HG03103 (cell line): ENCODE results near the gene C20orf96.
A peak's percentile ranks its signal among the peaks of the same experiment; 100 is the strongest.
"Not testable (repeated sequence)": the region's sequence is repeated elsewhere in the genome, so short reads cannot be mapped to it uniquely, and the experiment has no call there.

Source experiments
- ATAC-seq: cut with Tn5 transposase; IDR thresholded peaks from one replicate; pipeline ENCODE4 v1.9.1; 2021; ENCODE audit warnings: low read depth; ENCODE audit not compliant: unreplicated experiment

The C20orf96 gene, protein sequence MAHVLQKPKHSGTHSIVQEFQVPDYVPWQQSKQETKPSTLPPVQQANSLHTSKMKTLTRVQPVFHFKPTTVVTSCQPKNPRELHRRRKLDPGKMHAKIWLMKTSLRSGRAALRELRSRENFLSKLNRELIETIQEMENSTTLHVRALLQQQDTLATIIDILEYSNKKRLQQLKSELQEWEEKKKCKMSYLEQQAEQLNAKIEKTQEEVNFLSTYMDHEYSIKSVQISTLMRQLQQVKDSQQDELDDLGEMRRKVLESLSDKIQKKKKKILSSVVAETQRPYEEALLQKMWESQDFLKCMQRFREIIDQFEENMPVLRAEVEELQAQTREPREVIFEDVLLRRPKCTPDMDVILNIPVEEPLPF

DNA sequence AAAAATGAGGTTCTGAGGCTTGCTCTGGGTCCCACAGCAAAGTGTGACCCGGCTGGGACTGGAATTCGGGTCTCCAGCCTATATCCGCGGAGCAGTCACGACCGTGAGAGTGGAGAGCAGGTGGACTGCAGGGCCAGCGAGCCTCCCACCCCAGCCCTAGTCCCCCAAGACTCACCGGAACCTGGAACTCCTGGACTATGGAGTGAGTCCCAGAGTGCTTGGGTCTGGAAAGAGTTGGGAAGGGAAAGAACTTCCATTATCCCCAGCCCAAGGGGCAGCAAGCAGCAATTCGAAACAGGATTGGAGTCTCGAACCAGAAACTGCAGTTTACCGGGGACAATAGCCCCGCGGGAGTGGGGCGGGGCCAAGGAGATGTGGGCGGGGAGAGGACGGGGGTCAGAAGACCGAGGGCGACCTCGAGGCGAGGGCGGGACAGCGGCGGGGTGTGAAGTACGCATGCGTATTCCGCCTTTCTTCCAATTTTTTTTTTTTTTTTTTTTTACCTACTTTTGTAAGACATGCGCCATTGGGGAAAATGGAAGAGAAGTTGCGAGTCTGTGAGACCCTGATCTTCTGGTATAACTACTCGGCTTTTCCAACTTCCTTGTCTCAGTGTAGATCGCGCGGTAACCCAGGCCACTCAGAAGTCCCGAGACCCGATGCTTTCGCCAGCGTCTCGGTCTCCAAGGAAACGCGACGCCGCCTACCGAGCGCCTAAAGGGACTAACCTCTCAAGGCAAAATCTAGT is at the start of gene C20orf96:
Gene C20orf96, minus strand, starts transcription at position 667 of the 748 bp plus-strand sequence. Its CDS starts 140 bp downstream, at position 527.
- peak; percentile 63 for ATAC-seq

DNA sequence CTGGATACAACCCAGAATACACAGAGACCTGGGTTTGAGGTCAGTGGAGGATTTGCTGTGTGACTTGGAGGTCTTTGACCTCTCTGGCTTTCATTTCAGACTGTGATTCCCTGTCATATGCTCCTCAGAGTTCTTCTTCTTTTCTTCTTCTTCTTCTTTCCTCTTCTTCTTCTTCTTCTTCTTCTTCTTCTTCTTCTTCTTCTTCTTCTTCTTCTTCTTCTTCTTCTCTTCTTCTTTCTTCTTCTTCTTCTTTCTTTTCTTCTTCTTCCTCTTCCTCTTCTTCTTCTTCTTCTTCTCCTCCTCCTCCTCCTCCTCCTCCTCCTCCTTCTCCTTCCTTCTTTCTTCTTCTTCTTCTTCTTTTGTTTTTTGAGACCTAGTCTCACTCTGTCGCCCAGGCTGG is 45.5 kb upstream of the C20orf96 start:
- ATAC-seq = not testable (repeated sequence)

- ATAC-seq = no peak
These were observed 44.0 kb upstream of the C20orf96 start for GRCh38 chr20:334578-334977.

- no peak for ATAC-seq
These were observed 39.9 kb upstream of the C20orf96 start for GRCh38 chr20:330233-331149.

DNA sequence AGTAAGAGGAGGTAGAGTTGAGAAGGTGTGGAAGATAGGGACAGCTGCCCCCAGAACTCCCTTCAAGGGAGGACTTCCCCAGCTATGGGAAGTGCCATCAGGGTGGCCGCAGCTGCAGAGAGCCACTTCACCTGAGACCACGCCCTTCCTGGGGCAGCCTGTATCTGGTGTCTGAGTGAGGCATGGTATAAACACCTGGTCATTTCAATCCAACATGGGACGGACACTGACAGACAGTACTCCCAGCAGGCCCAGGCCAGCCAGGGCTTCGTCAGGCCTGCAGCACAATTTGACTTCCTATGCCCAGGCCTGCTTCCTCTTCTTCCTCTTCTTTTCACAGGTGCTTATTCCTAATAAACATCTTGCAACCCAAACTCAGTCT is 39.3 kb upstream of the C20orf96 start:
- ATAC-seq = no peak

- no peak for ATAC-seq
These were observed 38.6 kb upstream of the C20orf96 start for GRCh38 chr20:328975-329695.

- ATAC-seq = no peak
These were observed 37.8 kb upstream of the C20orf96 start for GRCh38 chr20:328027-328974.

- no peak for ATAC-seq
These were observed 36.9 kb upstream of the C20orf96 start for GRCh38 chr20:327186-328026.

DNA sequence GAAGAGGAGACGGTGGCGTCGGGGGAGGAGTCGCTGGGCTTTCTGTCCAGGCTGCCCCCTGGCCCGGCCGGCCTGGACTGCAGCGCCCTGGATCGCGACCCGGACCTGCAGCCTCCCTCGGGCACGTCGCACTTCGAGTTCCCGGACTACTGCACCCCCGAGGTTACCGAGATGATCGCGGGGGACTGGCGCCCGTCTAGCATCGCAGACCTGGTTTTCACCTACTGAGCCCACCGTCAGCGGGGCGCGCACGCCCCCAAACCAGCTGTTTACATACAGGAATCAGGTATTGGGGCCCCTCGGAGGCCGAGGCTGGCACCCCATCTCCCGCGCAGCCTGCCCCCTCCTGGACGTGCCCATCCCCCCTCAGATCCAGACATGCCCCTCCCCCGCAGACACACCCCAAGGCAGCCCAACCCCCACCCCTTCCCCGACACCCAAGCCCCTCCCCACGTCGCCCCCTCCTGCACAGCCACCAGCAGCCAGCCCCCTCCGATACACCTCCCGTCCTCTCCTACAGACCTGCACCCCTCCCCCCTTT is 36.2 kb upstream of the C20orf96 start:
- ATAC-seq = no peak

GRCh38 chr20:325889-326644 is 35.5 kb upstream of the C20orf96 start:
- ATAC-seq = no peak

- peak; percentile 55 for ATAC-seq
These were observed 34.7 kb upstream of the C20orf96 start, which contains the start of gene SOX12 for GRCh38 chr20:325045-325888. TSS of gene SOX12 (plus strand) at chr20:325552. CDS start at chr20:325925, 373 bp downstream.

DNA sequence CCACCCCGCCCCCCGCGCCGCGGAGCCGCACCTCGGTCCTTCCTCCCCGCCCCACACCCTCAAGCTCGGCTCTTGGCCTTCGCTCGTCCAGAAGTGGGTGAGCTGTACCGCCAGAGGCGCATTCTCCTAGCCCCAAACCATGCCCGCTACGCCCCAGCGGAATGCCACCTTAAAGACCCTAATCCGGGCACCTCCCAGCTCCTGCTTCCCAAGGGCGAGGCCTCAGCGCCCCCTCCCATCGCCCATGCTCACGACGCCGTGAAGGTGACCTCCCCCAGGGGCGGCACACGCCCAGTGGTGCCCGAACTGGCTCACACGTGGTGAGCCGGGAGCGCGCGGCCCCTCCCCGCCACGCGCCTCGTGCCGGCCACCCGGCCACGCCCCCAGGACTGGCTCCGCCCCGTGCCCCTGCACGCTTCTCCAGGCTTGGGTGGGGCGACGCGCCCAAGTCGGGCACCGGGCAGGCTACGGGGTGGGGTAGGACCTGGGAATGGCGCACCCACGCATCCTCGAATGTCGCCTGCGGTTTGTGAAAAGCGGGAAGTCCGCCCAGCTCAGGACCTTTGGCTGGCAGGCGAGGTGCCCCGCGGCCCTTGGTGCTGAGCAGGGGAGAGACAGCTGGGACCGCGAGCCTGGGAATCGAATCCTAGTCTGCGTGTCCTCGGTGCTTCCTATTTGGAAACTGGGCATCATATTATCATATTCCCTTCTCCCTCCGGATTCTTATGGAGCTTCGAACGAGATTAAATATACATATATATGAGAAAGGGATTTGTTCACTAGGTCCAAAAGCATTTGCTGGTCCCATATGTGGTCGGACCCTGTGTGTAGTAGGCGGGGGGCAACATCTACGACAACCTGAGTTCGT is 33.9 kb upstream of the C20orf96 start:
- ATAC-seq = peak; percentile 37

GRCh38 chr20:316316-317068 is 25.9 kb upstream of the C20orf96 start:
- no peak for ATAC-seq

GRCh38 chr20:313948-314347 is 23.4 kb upstream of the C20orf96 start:
- no peak for ATAC-seq

- ATAC-seq = no peak
These were observed 22.9 kb upstream of the C20orf96 start for GRCh38 chr20:313402-313801.
